H9 (cell line): ENCODE data around the gene KNSTRN. TPM values are rescaled to one million over a fixed set of nuclear protein-coding genes. Genes with fewer than 3 reads are reported as not detected.

Experiments
- DNase-seq: peaks from one replicate; pipeline ENCODE4 v3.0.0-alpha.2; 2017
- H2AFZ ChIP-seq: one replicate; pipeline ENCODE4 v1.6.1; 2013; ENCODE audit warnings: mild to moderate bottlenecking, low read length, control low read depth, moderate library complexity
- H2AK5ac ChIP-seq: 2 replicates; pipeline ENCODE4 v1.6.1; 2013; ENCODE audit warnings: low read length, control low read depth, mixed read lengths; ENCODE audit not compliant: insufficient read length
- H2BK120ac ChIP-seq: one replicate; pipeline ENCODE4 v1.6.1; 2013; ENCODE audit warnings: low read depth, mild to moderate bottlenecking, low read length, control low read depth, inconsistent platforms; ENCODE audit not compliant: poor library complexity, severe bottlenecking
- H2BK12ac ChIP-seq: 2 replicates; pipeline ENCODE4 v1.6.1; 2013; ENCODE audit warnings: low read length, control low read depth, mixed read lengths, low read depth; ENCODE audit not compliant: insufficient read length
- H2BK15ac ChIP-seq: 2 replicates; pipeline ENCODE4 v1.6.1; 2013; ENCODE audit warnings: low read depth, low read length, control low read depth
- H2BK20ac ChIP-seq: one replicate; pipeline ENCODE4 v1.6.1; 2013; ENCODE audit warnings: low read depth, mild to moderate bottlenecking, low read length, control low read depth, inconsistent platforms; ENCODE audit not compliant: poor library complexity, severe bottlenecking
- H2BK5ac ChIP-seq: 2 replicates; pipeline ENCODE4 v1.6.1; 2013; ENCODE audit warnings: low read length, control low read depth, mixed read lengths; ENCODE audit not compliant: insufficient read length
- H3K14ac ChIP-seq: 2 replicates; pipeline ENCODE4 v1.6.1; 2013; ENCODE audit warnings: low read length, control low read depth; ENCODE audit not compliant: insufficient read depth
- H3K18ac ChIP-seq: 2 replicates; pipeline ENCODE4 v1.6.1; 2013; ENCODE audit warnings: low read depth, mild to moderate bottlenecking, mixed read lengths, low read length, control low read depth; ENCODE audit not compliant: insufficient read length
- H3K23ac ChIP-seq: 2 replicates; pipeline ENCODE4 v1.6.1; 2013; ENCODE audit warnings: low read length, control low read depth, mixed read lengths, low read depth; ENCODE audit not compliant: insufficient read length
- H3K23me2 ChIP-seq: 2 replicates; pipeline ENCODE4 v1.6.1; 2013; ENCODE audit warnings: low read depth, mild to moderate bottlenecking, mixed read lengths, low read length, control low read depth; ENCODE audit not compliant: insufficient read length, poor library complexity, severe bottlenecking
- H3K27ac ChIP-seq: 2 replicates; pipeline ENCODE4 v1.5.1; 2013; ENCODE audit warnings: low read length, control low read depth, mixed read lengths, low read depth; ENCODE audit not compliant: insufficient read length
- H3K27me3 ChIP-seq: 2 replicates; pipeline ENCODE4 v1.6.1; 2013; ENCODE audit warnings: low read length, control low read depth, inconsistent platforms; ENCODE audit not compliant: insufficient read depth
- H3K4ac ChIP-seq: 2 replicates; pipeline ENCODE4 v1.6.1; 2013; ENCODE audit warnings: low read depth, mild to moderate bottlenecking, control low read depth, inconsistent platforms, low read length, moderate library complexity
- H3K4me1 ChIP-seq: 2 replicates; pipeline ENCODE4 v1.6.1; 2013; ENCODE audit warnings: low read length, control low read depth, inconsistent platforms; ENCODE audit not compliant: insufficient read depth
- H3K4me2 ChIP-seq: 2 replicates; pipeline ENCODE4 v1.6.1; 2013; ENCODE audit warnings: low read length, control low read depth, mixed read lengths; ENCODE audit not compliant: insufficient read length, insufficient read depth
- H3K56ac ChIP-seq: 2 replicates; pipeline ENCODE4 v1.6.1; 2013; ENCODE audit warnings: low read depth, mild to moderate bottlenecking, mixed read lengths, low read length, control low read depth; ENCODE audit not compliant: insufficient read length
- H3K79me1 ChIP-seq: 2 replicates; pipeline ENCODE4 v1.6.1; 2013; ENCODE audit warnings: low read depth, mild to moderate bottlenecking, moderate library complexity, low read length, control low read depth, inconsistent platforms; ENCODE audit not compliant: insufficient read depth, poor library complexity, severe bottlenecking
- H3K79me2 ChIP-seq: 2 replicates; pipeline ENCODE4 v1.6.1; 2013; ENCODE audit warnings: low read length, control low read depth, inconsistent platforms; ENCODE audit not compliant: insufficient read depth
- H3K9ac ChIP-seq: 2 replicates; pipeline ENCODE4 v1.6.1; 2013; ENCODE audit warnings: low read length, control low read depth, mixed read lengths; ENCODE audit not compliant: insufficient read length; ENCODE audit errors: extremely low read depth
- H3K9me3 ChIP-seq: one replicate; pipeline ENCODE4 v1.6.1; 2013; ENCODE audit warnings: low read depth, low read length, inconsistent platforms; ENCODE audit not compliant: control insufficient read depth
- H3T11ph ChIP-seq: one replicate; pipeline ENCODE4 v1.6.1; 2013; ENCODE audit warnings: mild to moderate bottlenecking, low read length, control low read depth, inconsistent platforms
- H4K20me1 ChIP-seq: one replicate; pipeline ENCODE4 v1.6.1; 2013; ENCODE audit not compliant: control insufficient read depth, insufficient read length, insufficient read depth
- H4K5ac ChIP-seq: 2 replicates; pipeline ENCODE4 v1.6.1; 2013; ENCODE audit warnings: low read depth, mild to moderate bottlenecking, mixed read lengths, low read length, control low read depth; ENCODE audit not compliant: insufficient read length
- H4K8ac ChIP-seq: replicated peaks from 2 replicates; pipeline ENCODE4 v1.6.1; 2013; ENCODE audit warnings: low read length, control low read depth, mixed read lengths, low read depth; ENCODE audit not compliant: insufficient read length
- H4K91ac ChIP-seq: 2 replicates; pipeline ENCODE4 v1.6.1; 2013; ENCODE audit warnings: low read depth, mild to moderate bottlenecking, moderate library complexity, mixed read lengths, low read length, control low read depth; ENCODE audit not compliant: insufficient read length
- H3K27ac Mint-ChIP-seq, 3 experiments: 2 replicates in 2 of 3; 3 replicates in 1 of 3; pipeline ENCODE4 v1.8.0; 2020 to 2021; ENCODE audit warnings: mixed read lengths in 3 of 3, mild to moderate bottlenecking in 1 of 3, moderate library complexity in 1 of 3
- H3K27me3 Mint-ChIP-seq: 2 replicates; pipeline ENCODE4 v1.8.0; 2021; ENCODE audit warnings: low read depth, mild to moderate bottlenecking, moderate library complexity, mixed read lengths
- H3K36me3 Mint-ChIP-seq, 3 experiments: 2 replicates in 2 of 3; 3 replicates in 1 of 3; pipeline ENCODE4 v1.8.0; 2020 to 2021; ENCODE audit warnings: low read depth in 3 of 3, mixed read lengths in 3 of 3; ENCODE audit not compliant: insufficient read depth in 1 of 3
- H3K4me1 Mint-ChIP-seq, 2 experiments: 2 replicates each; pipeline ENCODE4 v1.8.0; 2020; ENCODE audit warnings: mixed read lengths in 2 of 2
- H3K4me3 Mint-ChIP-seq, 2 experiments: 2 replicates in 1 of 2; 3 replicates in 1 of 2; pipeline ENCODE4 v1.8.0; 2020 to 2021; ENCODE audit warnings: mild to moderate bottlenecking in 2 of 2, mixed read lengths in 2 of 2, moderate library complexity in 1 of 2
- H3K9me3 Mint-ChIP-seq, 2 experiments: 2 replicates in 1 of 2; 3 replicates in 1 of 2; pipeline ENCODE4 v1.8.0; 2020; ENCODE audit warnings: mild to moderate bottlenecking in 2 of 2, mixed read lengths in 2 of 2, moderate library complexity in 1 of 2
- WGBS: extraction: QIAGEN DNeasy Blood & Tissue Kit; methylation state at CpG from one replicate; pipeline ENCODE4 v1.1.7; 2013; ENCODE audit warnings: missing lambda C conversion rate, low lambda C conversion rate, mixed read lengths; ENCODE audit not compliant: insufficient read length; ENCODE audit errors: extremely low coverage; 5-methylcytosine and 5-hydroxymethylcytosine counted together
- total RNA-seq: library from RNA; stranded (reverse); gene quantifications from 2 replicates; pipeline ENCODE4 v1.2.1, GENCODE V29; 2021
- TF ChIP-seq, protein P1 (sequence below): fragments of 200-600 bp; sonication (generic); conservative IDR thresholded peaks from 3 replicates; pipeline ENCODE4 v1.8.0; 2021; ENCODE audit warnings: antibody characterized with exemption, mild to moderate bottlenecking

KNSTRN gene
- total RNA-seq, 1 experiment from 2014 or later, result 53.9 TPM

DNA sequence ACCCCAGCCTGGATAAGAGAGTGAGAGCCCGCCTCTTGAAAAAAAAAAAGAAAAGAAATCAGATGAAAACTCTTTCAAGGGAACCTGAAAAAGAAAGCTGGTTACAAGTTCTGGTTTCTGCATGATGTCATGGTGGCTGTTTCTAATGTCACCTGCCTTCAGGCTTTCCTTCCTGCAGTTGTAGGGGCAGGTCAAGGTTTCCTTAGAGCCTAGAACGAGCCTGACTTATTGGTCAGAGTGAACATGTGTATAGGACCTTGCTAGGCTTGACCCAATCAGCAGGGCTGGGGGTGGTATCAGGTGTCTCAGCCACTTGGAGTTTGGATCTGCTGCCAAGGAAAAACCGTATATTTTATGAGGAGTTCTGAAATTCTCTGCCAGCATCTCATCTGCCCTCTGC lies 26.8 kb downstream of the KNSTRN start:
- H4K5ac ChIP-seq, result no peak overlapping the region
- WGBS, result no CpG with 5 or more reads among the region's 3 CpGs
- H3K14ac ChIP-seq, result no peak overlapping the region
- H3K4ac ChIP-seq, result no peak overlapping the region
- no peak overlapping the region for H2BK120ac ChIP-seq
- H3K79me2 ChIP-seq, result peaks cover 3% of the 10 kb centered on the region; the same call in 1 of the 2 replicates
- TF ChIP-seq, protein P1, sequence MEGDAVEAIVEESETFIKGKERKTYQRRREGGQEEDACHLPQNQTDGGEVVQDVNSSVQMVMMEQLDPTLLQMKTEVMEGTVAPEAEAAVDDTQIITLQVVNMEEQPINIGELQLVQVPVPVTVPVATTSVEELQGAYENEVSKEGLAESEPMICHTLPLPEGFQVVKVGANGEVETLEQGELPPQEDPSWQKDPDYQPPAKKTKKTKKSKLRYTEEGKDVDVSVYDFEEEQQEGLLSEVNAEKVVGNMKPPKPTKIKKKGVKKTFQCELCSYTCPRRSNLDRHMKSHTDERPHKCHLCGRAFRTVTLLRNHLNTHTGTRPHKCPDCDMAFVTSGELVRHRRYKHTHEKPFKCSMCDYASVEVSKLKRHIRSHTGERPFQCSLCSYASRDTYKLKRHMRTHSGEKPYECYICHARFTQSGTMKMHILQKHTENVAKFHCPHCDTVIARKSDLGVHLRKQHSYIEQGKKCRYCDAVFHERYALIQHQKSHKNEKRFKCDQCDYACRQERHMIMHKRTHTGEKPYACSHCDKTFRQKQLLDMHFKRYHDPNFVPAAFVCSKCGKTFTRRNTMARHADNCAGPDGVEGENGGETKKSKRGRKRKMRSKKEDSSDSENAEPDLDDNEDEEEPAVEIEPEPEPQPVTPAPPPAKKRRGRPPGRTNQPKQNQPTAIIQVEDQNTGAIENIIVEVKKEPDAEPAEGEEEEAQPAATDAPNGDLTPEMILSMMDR, result no peak
- no peak overlapping the region for H2AK5ac ChIP-seq
- H3K18ac ChIP-seq, result no peak overlapping the region
- H2AFZ ChIP-seq, result no peak overlapping the region
- H3K27me3 ChIP-seq, result no peaks in the 10 kb centered on the region
- Mint-ChIP-seq H3K36me3 (peaks cover 46 to 69% (median 64%) of the 10 kb centered on the region in 3 experiments; a peak in 6 of 7 replicates), H3K9me3 (no peaks in the 10 kb centered on the region), H3K27ac (no peak overlapping the region), H3K4me3 (no peak overlapping the region), H3K4me1 (peaks cover 17 to 22% of the 10 kb centered on the region in 2 experiments), H3K27me3 (no peaks in the 10 kb centered on the region)
- H3K23me2 ChIP-seq, result peaks cover 6% of the 10 kb centered on the region
- no peak overlapping the region for H3K23ac ChIP-seq
- no peak overlapping the region for H2BK20ac ChIP-seq
- H3K9me3 ChIP-seq, result no peaks in the 10 kb centered on the region
- H3K4me1 ChIP-seq, result no peaks in the 10 kb centered on the region; the same call in 1 of the 2 replicates
- no peak overlapping the region for H2BK12ac ChIP-seq
- DNase-seq, result no peak
- no peak overlapping the region for H3K4me2 ChIP-seq
- peaks cover 7% of the 10 kb centered on the region for H3K79me1 ChIP-seq
- H3K27ac ChIP-seq, result no peak overlapping the region
- no peaks in the 10 kb centered on the region for H4K20me1 ChIP-seq
- H2BK5ac ChIP-seq, result no peak overlapping the region
- no peak overlapping the region for H3K9ac ChIP-seq
- no peak overlapping the region for H3K56ac ChIP-seq
- H4K8ac ChIP-seq, result no peak overlapping the region
- H4K91ac ChIP-seq, result no peak overlapping the region
- no peak overlapping the region for H3T11ph ChIP-seq
- H2BK15ac ChIP-seq, result no peak overlapping the region
